ENCODE measurements around the gene GPSM1. TPM values are rescaled to one million over a fixed set of nuclear protein-coding genes. Genes with fewer than 3 reads are reported as not detected.

Gene GPSM1
- total RNA-seq, 1 experiment from 2014 or later, result 24.7 TPM

- Histone ChIP-seq H2AFZ (ENCODE audit: low read length) (no peak overlapping the region), H3K4me2 (ENCODE audit: insufficient read depth, insufficient read length, low read length) (no peak overlapping the region), H3K79me1 (ENCODE audit: insufficient read depth, low read depth, low read length, poor library complexity, severe bottlenecking) (no peaks in the 10 kb centered on the region), H3K9ac (ENCODE audit: extremely low read depth, insufficient read length, low read length) (no peak overlapping the region), H2BK12ac (ENCODE audit: insufficient read length, low read depth, low read length) (no peak overlapping the region), H3K14ac (ENCODE audit: insufficient read depth, low read length) (no peak overlapping the region), H3K79me2 (ENCODE audit: insufficient read depth, low read length) (no peaks in the 10 kb centered on the region), H2AK5ac (ENCODE audit: insufficient read length, low read length) (no peak overlapping the region), H4K5ac (ENCODE audit: insufficient read length, low read depth, low read length) (no peak overlapping the region), H3K27ac (ENCODE audit: insufficient read length, low read depth, low read length) (no peak overlapping the region), H4K8ac (replicated peaks; ENCODE audit: insufficient read length, low read depth, low read length) (no peak overlapping the region), H2BK5ac (ENCODE audit: insufficient read length, low read length) (no peak overlapping the region), H3K23ac (ENCODE audit: insufficient read length, low read depth, low read length) (no peak overlapping the region), H2BK120ac (ENCODE audit: low read depth, low read length, poor library complexity, severe bottlenecking) (no peak overlapping the region), H3K4me1 (ENCODE audit: insufficient read depth, low read length) (no peaks in the 10 kb centered on the region), H4K20me1 (ENCODE audit: control insufficient read depth, insufficient read depth, insufficient read length) (no peaks in the 10 kb centered on the region), H3T11ph (ENCODE audit: low read length) (no peak overlapping the region), H3K4ac (ENCODE audit: low read depth, low read length) (no peak overlapping the region), H3K56ac (ENCODE audit: insufficient read length, low read depth, low read length) (no peak overlapping the region), H3K27me3 (ENCODE audit: insufficient read depth, low read length) (no peaks in the 10 kb centered on the region), H2BK15ac (ENCODE audit: low read depth, low read length) (no peak overlapping the region), H3K9me3 (ENCODE audit: control insufficient read depth, low read depth, low read length) (no peaks in the 10 kb centered on the region), H3K18ac (ENCODE audit: insufficient read length, low read depth, low read length) (no peak overlapping the region), H2BK20ac (ENCODE audit: low read depth, low read length, poor library complexity, severe bottlenecking) (no peak overlapping the region), H4K91ac (ENCODE audit: insufficient read length, low read depth, low read length) (no peak overlapping the region), H3K23me2 (ENCODE audit: insufficient read length, low read depth, low read length, poor library complexity, severe bottlenecking) (no peaks in the 10 kb centered on the region)
- no peak for DNase-seq
- H3K27me3 Mint-ChIP-seq (ENCODE audit: low read depth), result no peaks in the 10 kb centered on the region
- peaks cover 3 to 5% of the 10 kb centered on the region in 2 experiments; a peak in 1 of 4 replicates for H3K4me1 Mint-ChIP-seq
- no peak overlapping the region for H3K27ac Mint-ChIP-seq
- WGBS (ENCODE audit: extremely low coverage, insufficient read length, low lambda C conversion rate), result no CpG with 5 or more reads among the region's 29 CpGs
- H3K4me3 Mint-ChIP-seq, result no peak overlapping the region
- H3K36me3 Mint-ChIP-seq (ENCODE audit: insufficient read depth in 1 of 3, low read depth in 3 of 3), result peaks cover 0 to 5% (median 3%) of the 10 kb centered on the region in 3 experiments; a peak in 4 of 7 replicates
- no peaks in the 10 kb centered on the region for H3K9me3 Mint-ChIP-seq
- TF ChIP-seq CTCF (conservative IDR thresholded peaks at IDR 0.05), result no peak
Observed at GRCh38 chr9:136358016-136358415, 30.7 kb downstream of the GPSM1 start.
